K562 (cell line): ENCODE measurements around the gene ZBTB46. TPM values are rescaled to one million over a fixed set of nuclear protein-coding genes. Genes with fewer than 3 reads are reported as not detected.

ENCODE experiments used
- ATAC-seq: fragments of 200-7000 bp; cut with Tn5 transposase; 3 replicates; pipeline ENCODE4 v1.9.1; 2020; ENCODE audit warnings: moderate library complexity
- BruUV-seq: library from RNA; stranded (reverse); fragments of 400-500 nt; replicated peaks from 2 replicates; lab custom pipeline; 2021; lab: Mats Ljungman, UMichigan
- CTCF ChIA-PET: fragments of 300-600 bp; formaldehyde crosslinking; extraction: SDS; loops from one replicate; lab custom pipeline; 2021; ENCODE audit warnings: low intra/inter-chr PET ratio; lab: Yijun Ruan, JAX
- POLR2A ChIA-PET: fragments of 300-600, 350-650 bp; sonication (Branson Sonifier 250); formaldehyde crosslinking; extraction: SDS; loops from one replicate; lab custom pipeline; 2021; ENCODE audit warnings: antibody characterized with exemption, inconsistent platforms; lab: Yijun Ruan, JAX
- DNase-seq, 4 experiments: peaks; one replicate each; pipeline versions ENCODE4 v3.0.0 to v3.0.0-alpha.2; 2011 to 2018; ENCODE audit warnings: low spot score in 3 of 4, mixed read lengths in 3 of 4; ENCODE audit errors: extremely low read depth in 1 of 4
- FAIRE-seq: peaks from 2 replicates; lab custom pipeline; 2011; peaks lifted over from hg19 to GRCh38; lab: Jason Lieb, UNC
- H2AFZ ChIP-seq: 2 replicates; pipeline ENCODE4 v1.6.0; 2011; ENCODE audit warnings: low read depth, low read length, control low read depth, inconsistent platforms
- H3K27ac ChIP-seq: fragments of 200-600 bp; 3 replicates; pipeline ENCODE4 v1.8.0; 2011; ENCODE audit warnings: low read depth, mild to moderate bottlenecking, control low read depth, inconsistent platforms, low read length, moderate library complexity, mixed read lengths; ENCODE audit errors: extremely low read depth
- H3K27me3 ChIP-seq, 2 experiments: fragments of 300-600 bp in 1 of 2; 2 replicates in 1 of 2; 3 replicates in 1 of 2; pipeline versions ENCODE4 v1.6.0 to v1.8.0; 2011; ENCODE audit warnings: inconsistent platforms in 2 of 2, low read length in 2 of 2, mild to moderate bottlenecking in 1 of 2, mixed read lengths in 1 of 2, moderate library complexity in 1 of 2; ENCODE audit not compliant: control insufficient read depth in 2 of 2, insufficient read depth in 2 of 2
- H3K36me3 ChIP-seq: fragments of 300-600 bp; 3 replicates; pipeline ENCODE4 v1.8.0; 2011; ENCODE audit warnings: mild to moderate bottlenecking, low read length, inconsistent platforms; ENCODE audit not compliant: control insufficient read depth, insufficient read depth
- H3K4me1 ChIP-seq, 2 experiments: fragments of 200-600 bp in 1 of 2; replicated peaks in 1 of 2; 2 replicates in 1 of 2; 3 replicates in 1 of 2; pipeline versions ENCODE4 v1.5.1 to v1.8.0; 2011; ENCODE audit warnings: inconsistent platforms in 2 of 2, low read length in 2 of 2, mild to moderate bottlenecking in 1 of 2, mixed read lengths in 1 of 2, moderate library complexity in 1 of 2; ENCODE audit not compliant: control insufficient read depth in 2 of 2, insufficient read depth in 2 of 2
- H3K4me2 ChIP-seq: 2 replicates; pipeline ENCODE4 v1.6.1; 2011; ENCODE audit warnings: low read length, control low read depth, inconsistent platforms, mixed read lengths; ENCODE audit not compliant: insufficient read depth
- H3K4me3 ChIP-seq: fragments of 200-600 bp; sonication (generic), shearing (Covaris generic); 2 replicates; pipeline ENCODE4 v1.5.1; 2016; ENCODE audit warnings: control low read depth, inconsistent platforms
- H3K79me2 ChIP-seq: fragments of 200-600 bp; 3 replicates; pipeline ENCODE4 v1.8.0; 2011; ENCODE audit warnings: low read length, inconsistent platforms; ENCODE audit not compliant: control insufficient read depth, insufficient read depth
- H3K9ac ChIP-seq, 2 experiments: 2 replicates each; pipeline versions ENCODE4 v1.6.0 to v1.6.1; 2011; ENCODE audit warnings: low read depth in 2 of 2, low read length in 2 of 2, control low read depth in 1 of 2, inconsistent platforms in 1 of 2, mild to moderate bottlenecking in 1 of 2, mixed read lengths in 1 of 2; ENCODE audit not compliant: insufficient read depth in 1 of 2
- H3K9me1 ChIP-seq: one replicate; pipeline ENCODE4 v1.6.0; 2011; ENCODE audit warnings: inconsistent platforms, mild to moderate bottlenecking, low read length, moderate library complexity; ENCODE audit not compliant: control insufficient read depth, insufficient read depth
- H3K9me3 ChIP-seq: replicated peaks from 2 replicates; pipeline ENCODE4 v1.5.1; 2011; ENCODE audit warnings: low read depth, low read length, inconsistent platforms; ENCODE audit not compliant: control insufficient read depth, insufficient read depth
- H4K20me1 ChIP-seq: replicated peaks from 2 replicates; pipeline ENCODE4 v1.6.1; 2011; ENCODE audit warnings: low read length, inconsistent platforms, mixed read lengths; ENCODE audit not compliant: control insufficient read depth, insufficient read depth
- E2F6 ChIP-seq, 2 experiments: IDR thresholded peaks; 2 replicates each; pipeline ENCODE4 v1.6.1; 2011; ENCODE audit warnings: borderline replicate concordance in 1 of 2, control low read depth in 1 of 2, low read depth in 1 of 2, low read length in 1 of 2, mild to moderate bottlenecking in 1 of 2, mixed read lengths in 1 of 2, moderate library complexity in 1 of 2; ENCODE audit not compliant: insufficient read depth in 1 of 2, insufficient read length in 1 of 2, poor library complexity in 1 of 2, severe bottlenecking in 1 of 2; ENCODE audit errors: extremely low read depth in 1 of 2
- L3MBTL2 ChIP-seq: fragments of 450-650 bp; IDR thresholded peaks from 2 replicates; pipeline ENCODE4 v1.6.1; 2016; ENCODE audit warnings: mild to moderate bottlenecking, moderate library complexity
- MAX ChIP-seq: sonication (generic); formaldehyde crosslinking; IDR thresholded peaks from 2 replicates; pipeline ENCODE4 v1.9.0; 2022; ENCODE audit warnings: mild to moderate bottlenecking, missing genetic modification reagents
- ZBED1 ChIP-seq: IDR thresholded peaks from 2 replicates; pipeline ENCODE4 v1.6.1; 2014
- ZNF184 ChIP-seq: sonication (generic); formaldehyde crosslinking; IDR thresholded peaks from 2 replicates; pipeline ENCODE4 v1.5.0; 2020; ENCODE audit warnings: missing genetic modification reagents
- WGBS: fragments of 100-300 bp; shearing (Covaris generic); methylation state at CpG from one replicate; pipeline ENCODE4 v1.1.6; 2016; ENCODE audit warnings: low coverage, mixed read lengths; ENCODE audit not compliant: insufficient coverage; ENCODE audit errors: missing lambda C conversion rate; 5-methylcytosine and 5-hydroxymethylcytosine counted together
- in situ Hi-C: fragments of 300-500 bp; cut with MboI; formaldehyde crosslinking; loops from 4 replicates; pipeline ENCODE4 v1.15.0; 2018; ENCODE audit warnings: inconsistent platforms, mixed read lengths
- intact Hi-C: fragments of 100-400 bp; cut with micrococcal nuclease; formaldehyde crosslinking; loops from 2 replicates; pipeline ENCODE4 v1.14.2; 2022
- polyA plus RNA-seq, 8 experiments: library from polyadenylated mRNA; depleted of rRNA in 4 of 8; stranded (reverse) in 5 of 8; unstranded in 3 of 8; fragments of >200 nt; fragmentation: Nextera tagmentation in 2 of 8; fragmentation: Illumina TruSeq in 1 of 8; extraction: Ambion mirVana in 2 of 8; extraction: Trizol in 1 of 8; gene quantifications; 2 replicates each; pipeline versions ENCODE4 v1.2.1 to v1.2.3, GENCODE V29; 2011 to 2014; ENCODE audit warnings: inconsistent platforms in 1 of 8, missing spikeins in 1 of 8
- total RNA-seq, 7 experiments: library from RNA; depleted of rRNA in 6 of 7; stranded (reverse); fragments of >200 nt in 6 of 7; fragmentation: Illumina TruSeq in 2 of 7; extraction: Trizol in 2 of 7; gene quantifications; 2 replicates each; pipeline versions ENCODE4 v1.2.1 to v1.2.3, GENCODE V29; 2011 to 2021; ENCODE audit warnings: low replicate concordance in 1 of 7

Gene ZBTB46
- total and polyA plus RNA-seq, 9 of the 15 experiments (the other 6 are each of a cell fraction or from before 2014, with no cell fraction given), result 0.29 to 4.1 (median 1.1) TPM

GRCh38 chr20:63833776-63834490 lies 2.9 kb upstream of the ZBTB46 start:
- FAIRE-seq, result peak; percentile 69
- no peaks in the 10 kb centered on the region for H3K79me2 ChIP-seq
- DNase-seq, result no peak
- peak overlapping the region; percentile 10 for H2AFZ ChIP-seq
- H3K4me3 ChIP-seq, result no peak overlapping the region
- H3K27me3 ChIP-seq, result peaks cover 12 to 13% of the 10 kb centered on the region in 2 experiments; a peak in 4 of 5 replicates
- no peaks in the 10 kb centered on the region for H3K36me3 ChIP-seq
- ChIA-PET CTCF (no interaction called here), POLR2A (interaction anchor here (0.6 kb wide), 1 partner anchor 26 kb away, joined by 4 read pairs; no protein-coding TSS in a partner anchor)
- ATAC-seq, result no peak
- BruUV-seq, result no TSS peak
- no peaks in the 10 kb centered on the region for H3K9me3 ChIP-seq
- 0 out of 2 replicates have a peak, but pooled peaks cover 9% of the 10 kb centered on the region for H4K20me1 ChIP-seq
- in situ Hi-C loops, result no loop called here
- H3K9ac ChIP-seq, result peak overlapping the region in 1 of 2 experiments; percentile 68; a peak in 2 of 4 replicates
- intact Hi-C loops, result no loop called here
- H3K4me1 ChIP-seq, result peaks cover 12 to 63% of the 10 kb centered on the region in 2 experiments
- no peaks in the 10 kb centered on the region for H3K9me1 ChIP-seq
- H3K27ac ChIP-seq, result no peak overlapping the region
- H3K4me2 ChIP-seq, result no peak overlapping the region
- WGBS, result 41% methylated on average over 16 of the region's 20 CpGs
- peak; percentile 65 for TF ChIP-seq L3MBTL2
- no peak for TF ChIP-seq ZBED1
- TF ChIP-seq MAX (CRISPR knock-in tag), result peak; percentile 74
- no peak for TF ChIP-seq ZNF184 (CRISPR knock-in tag)
- peak in 1 of 2 experiments; percentile 44 for TF ChIP-seq E2F6 (IDR thresholded peaks at IDR 0.05; ENCODE audit: borderline replicate concordance in 1 of 2, extremely low read depth in 1 of 2, insufficient read depth in 1 of 2, insufficient read length in 1 of 2, low read depth in 1 of 2, low read length in 1 of 2, poor library complexity in 1 of 2, severe bottlenecking in 1 of 2)
